ENCODE data around the gene KCNT1.

KCNT1 gene

GRCh38 chr9:135673941-135674340, 28.0 kb upstream of the KCNT1 start:
- DNase-seq, result no peak

GRCh38 chr9:135674977-135675376, 27.0 kb upstream of the KCNT1 start:
- DNase-seq, result no peak

GRCh38 chr9:135676891-135677290, 25.1 kb upstream of the KCNT1 start:
- DNase-seq, result no peak

GRCh38 chr9:135677641-135678168, 24.3 kb upstream of the KCNT1 start:
- no peak for DNase-seq

- DNase-seq, result no peak
Measured at GRCh38 chr9:135678236-135679017, 23.6 kb upstream of the KCNT1 start.

- no peak for DNase-seq
Measured at GRCh38 chr9:135680056-135680455, 21.9 kb upstream of the KCNT1 start.

- no peak for DNase-seq
Measured at GRCh38 chr9:135681161-135681560, 20.8 kb upstream of the KCNT1 start.

GRCh38 chr9:135683401-135684034, 18.5 kb upstream of the KCNT1 start:
- DNase-seq, result no peak

- no peak for DNase-seq
Measured at GRCh38 chr9:135684691-135685090, 17.3 kb upstream of the KCNT1 start.

GRCh38 chr9:135687216-135687615, 14.8 kb upstream of the KCNT1 start:
- no peak for DNase-seq

- no peak for DNase-seq
Measured at GRCh38 chr9:135689011-135689410, 13.0 kb upstream of the KCNT1 start.

- DNase-seq, result no peak
Measured at GRCh38 chr9:135690836-135691570, 11.0 kb upstream of the KCNT1 start.

- no peak for DNase-seq
Measured at GRCh38 chr9:135692410-135692809, 9.6 kb upstream of the KCNT1 start.

- DNase-seq, result no peak
Measured at GRCh38 chr9:135693265-135693664, 8.7 kb upstream of the KCNT1 start.

- no peak for DNase-seq
Measured at GRCh38 chr9:135693771-135694170, 8.2 kb upstream of the KCNT1 start.

- DNase-seq, result no peak
Measured at GRCh38 chr9:135694414-135694813, 7.6 kb upstream of the KCNT1 start.

GRCh38 chr9:135695036-135695435, 6.9 kb upstream of the KCNT1 start:
- no peak for DNase-seq

- DNase-seq, result no peak
Measured at GRCh38 chr9:135695642-135696041, 6.3 kb upstream of the KCNT1 start.

- no peak for DNase-seq
Measured at GRCh38 chr9:135696446-135696845, 5.5 kb upstream of the KCNT1 start.

GRCh38 chr9:135697226-135697625, 4.8 kb upstream of the KCNT1 start:
- no peak for DNase-seq

GRCh38 chr9:135698236-135698635, 3.7 kb upstream of the KCNT1 start:
- no peak for DNase-seq

- no peak for DNase-seq
Measured at GRCh38 chr9:135698767-135699166, 3.2 kb upstream of the KCNT1 start.

- no peak for DNase-seq
Measured at GRCh38 chr9:135699440-135699839, 2.5 kb upstream of the KCNT1 start, which contains the start of gene SOHLH1. Gene SOHLH1 (minus strand): TSS chr9:135699481. CDS start chr9:135699467, 14 bp downstream.

- no peak for DNase-seq
Measured at GRCh38 chr9:135700525-135700924, 1.5 kb upstream of the KCNT1 start.

Measured in bone marrow (tissue), 2 donors.